HEK293 (cell line): ENCODE data around the gene SSU72.

Source experiments
- CTCF ChIP-seq: fragments of 450-650 bp; formaldehyde crosslinking; IDR thresholded peaks from 2 replicates; pipeline ENCODE4 v1.5.1; 2016; ENCODE audit warnings: missing biosample characterization, missing genetic modification characterization
- ZNF274 ChIP-seq, 2 experiments: fragments of 200-500 bp in 1 of 2; fragments of 450-650 bp in 1 of 2; sonication (Bioruptor generic) in 1 of 2; formaldehyde crosslinking in 1 of 2; IDR thresholded peaks; 2 replicates each; pipeline versions ENCODE4 v1.5.1 to v1.6.1; 2014 to 2016; ENCODE audit warnings: borderline replicate concordance in 1 of 2, inconsistent platforms in 1 of 2, low read length in 1 of 2, missing biosample characterization in 1 of 2, missing genetic modification characterization in 1 of 2

- TF ChIP-seq ZNF274 (IDR thresholded peaks at IDR 0.05; ENCODE audit: low read length) (no peak), ZNF274 (tag by site-specific recombination; IDR thresholded peaks at IDR 0.05; ENCODE audit: borderline replicate concordance) (no peak), CTCF (tag by site-specific recombination) (no peak)
Observed at GRCh38 chr1:1613509-1614082, 38.9 kb upstream of the SSU72 start.
